Astrocyte of the spinal cord (primary cell): ENCODE measurements around the gene MET.
"Not testable (repeated sequence)": the region's sequence is repeated elsewhere in the genome, so short reads cannot be mapped to it uniquely, and the experiment has no call there.

Experiments
- DNase-seq: peaks from one replicate; pipeline ENCODE4 v3.0.0; 2011; ENCODE audit warnings: low read depth, low spot score
- H3K4me3 ChIP-seq: 2 replicates; pipeline ENCODE4 v1.5.1; 2011; ENCODE audit warnings: low read depth, mild to moderate bottlenecking, low read length, moderate library complexity
- CTCF ChIP-seq: IDR thresholded peaks from 2 replicates; pipeline ENCODE4 v1.5.1; 2012; ENCODE audit warnings: low read depth, mild to moderate bottlenecking, low read length, inconsistent platforms
- in situ Hi-C: cut with HindIII; loops from 2 replicates; pipeline ENCODE4 v1.10.0; 2017; ENCODE audit warnings: low sequenced_read_pairs

MET gene

GRCh38 chr7:116647290-116647689 is 24.7 kb upstream of the MET start:
- DNase-seq, result no peak
- H3K4me3 ChIP-seq, result no peak overlapping the region
- TF ChIP-seq CTCF, result no peak
- in situ Hi-C loops, result no loop called here

GRCh38 chr7:116647861-116648260 is 24.1 kb upstream of the MET start:
- in situ Hi-C loops, result no loop called here
- DNase-seq, result no peak
- H3K4me3 ChIP-seq, result no peak overlapping the region
- no peak for TF ChIP-seq CTCF

- DNase-seq, result no peak
- no peak overlapping the region for H3K4me3 ChIP-seq
- no peak for TF ChIP-seq CTCF
- in situ Hi-C loops, result no loop called here
Measured at GRCh38 chr7:116650436-116650835, 21.6 kb upstream of the MET start.

GRCh38 chr7:116652793-116653192 is 19.2 kb upstream of the MET start:
- DNase-seq, result no peak
- TF ChIP-seq CTCF, result no peak
- H3K4me3 ChIP-seq, result no peak overlapping the region
- in situ Hi-C loops, result no loop called here

- no peak overlapping the region for H3K4me3 ChIP-seq
- in situ Hi-C loops, result no loop called here
- no peak for TF ChIP-seq CTCF
- peak; percentile 85 for DNase-seq
Measured at GRCh38 chr7:116653204-116653603, 18.8 kb upstream of the MET start.

GRCh38 chr7:116653646-116654045 is 18.4 kb upstream of the MET start:
- TF ChIP-seq CTCF, result no peak
- H3K4me3 ChIP-seq, result no peak overlapping the region
- no peak for DNase-seq
- in situ Hi-C loops, result no loop called here

GRCh38 chr7:116659248-116659647 is 12.7 kb upstream of the MET start:
- not testable (repeated sequence) for DNase-seq

More at GRCh38 chr7:116659248-116659647, 12.7 kb upstream of the MET start:
- in situ Hi-C loops, H3K4me3 ChIP-seq: not testable (repeated sequence)
